ENCODE data around the gene SIN3B.

DNA sequence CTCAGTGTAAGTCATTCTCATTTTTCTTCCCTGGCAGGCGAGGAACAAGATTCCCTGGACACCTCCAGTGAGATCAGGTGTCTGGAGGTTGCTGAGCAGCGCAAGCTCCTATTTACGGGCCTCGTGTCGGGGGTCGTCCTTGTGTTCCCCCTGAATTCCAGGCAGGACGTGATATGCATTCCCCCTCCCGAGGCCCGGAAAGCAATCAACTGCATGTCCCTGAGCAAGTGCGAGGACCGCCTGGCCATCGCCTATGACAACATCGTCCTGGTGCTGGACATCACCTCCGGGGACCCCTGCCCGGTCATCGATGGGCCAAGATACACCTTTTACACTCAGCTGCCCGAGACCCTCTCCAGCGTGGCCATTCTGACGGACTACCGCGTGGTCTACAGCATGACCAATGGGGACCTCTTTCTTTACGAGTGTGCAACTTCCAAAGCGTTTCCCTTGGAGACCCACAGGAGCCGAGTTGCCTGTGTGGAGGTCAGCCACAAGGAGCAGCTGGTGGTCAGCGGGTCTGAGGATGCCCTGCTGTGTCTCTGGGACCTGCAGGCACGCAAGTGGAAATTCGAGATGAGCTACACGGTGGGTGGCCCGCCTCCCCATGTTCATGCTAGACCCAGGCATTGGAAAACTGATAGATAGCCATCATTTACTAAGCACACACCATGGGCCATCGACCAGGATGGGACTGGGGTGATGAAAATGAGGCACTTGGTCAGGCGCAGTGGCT, 21.5 kb upstream of the SIN3B start:
- TF ChIP-seq, protein P1, sequence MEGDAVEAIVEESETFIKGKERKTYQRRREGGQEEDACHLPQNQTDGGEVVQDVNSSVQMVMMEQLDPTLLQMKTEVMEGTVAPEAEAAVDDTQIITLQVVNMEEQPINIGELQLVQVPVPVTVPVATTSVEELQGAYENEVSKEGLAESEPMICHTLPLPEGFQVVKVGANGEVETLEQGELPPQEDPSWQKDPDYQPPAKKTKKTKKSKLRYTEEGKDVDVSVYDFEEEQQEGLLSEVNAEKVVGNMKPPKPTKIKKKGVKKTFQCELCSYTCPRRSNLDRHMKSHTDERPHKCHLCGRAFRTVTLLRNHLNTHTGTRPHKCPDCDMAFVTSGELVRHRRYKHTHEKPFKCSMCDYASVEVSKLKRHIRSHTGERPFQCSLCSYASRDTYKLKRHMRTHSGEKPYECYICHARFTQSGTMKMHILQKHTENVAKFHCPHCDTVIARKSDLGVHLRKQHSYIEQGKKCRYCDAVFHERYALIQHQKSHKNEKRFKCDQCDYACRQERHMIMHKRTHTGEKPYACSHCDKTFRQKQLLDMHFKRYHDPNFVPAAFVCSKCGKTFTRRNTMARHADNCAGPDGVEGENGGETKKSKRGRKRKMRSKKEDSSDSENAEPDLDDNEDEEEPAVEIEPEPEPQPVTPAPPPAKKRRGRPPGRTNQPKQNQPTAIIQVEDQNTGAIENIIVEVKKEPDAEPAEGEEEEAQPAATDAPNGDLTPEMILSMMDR (IDR thresholded peaks at IDR 0.05): no peak
- TF ChIP-seq POLR2A (IDR thresholded peaks at IDR 0.05): no peak

Measured in ovary (tissue), 3 donors.